HEK293T (cell line): ENCODE measurements around the gene SARS2.

ENCODE experiments used
- CTCF ChIA-PET: fragments of 350-600 bp; formaldehyde crosslinking; extraction: SDS; loops from one replicate; lab custom pipeline; 2021; ENCODE audit warnings: antibody characterized with exemption, inconsistent platforms; lab: Yijun Ruan, JAX
- POLR2A ChIA-PET: fragments of 350-600 bp; formaldehyde crosslinking; extraction: SDS; loops from one replicate; lab custom pipeline; 2020; ENCODE audit warnings: antibody characterized with exemption, inconsistent platforms; lab: Yijun Ruan, JAX
- DNase-seq: peaks from one replicate; pipeline ENCODE4 v3.0.0; 2012; ENCODE audit warnings: mixed read lengths; ENCODE audit errors: extremely low spot score
- ARNT ChIP-seq: fragments of 450-650 bp; IDR thresholded peaks from 2 replicates; pipeline ENCODE4 v1.6.1; 2017; ENCODE audit warnings: mild to moderate bottlenecking
- BHLHE40 ChIP-seq: fragments of 450-650 bp; IDR thresholded peaks from 2 replicates; pipeline ENCODE4 v1.6.1; 2016; ENCODE audit warnings: mild to moderate bottlenecking, moderate library complexity, borderline replicate concordance
- CTBP1 ChIP-seq: fragments of 450-650 bp; IDR thresholded peaks from 2 replicates; pipeline ENCODE4 v1.6.1; 2016; ENCODE audit warnings: borderline replicate concordance
- ELF4 ChIP-seq: fragments of 450-650 bp; IDR thresholded peaks from 2 replicates; pipeline ENCODE4 v1.6.1; 2017; ENCODE audit warnings: antibody characterized with exemption
- FOXA1 ChIP-seq: fragments of 450-650 bp; IDR thresholded peaks from 2 replicates; pipeline ENCODE4 v1.6.1; 2016; ENCODE audit warnings: mild to moderate bottlenecking
- FOXK2 ChIP-seq: fragments of 450-650 bp; IDR thresholded peaks from 2 replicates; pipeline ENCODE4 v1.6.1; 2016; ENCODE audit warnings: mild to moderate bottlenecking
- FOXM1 ChIP-seq: fragments of 450-650 bp; IDR thresholded peaks from 2 replicates; pipeline ENCODE4 v1.6.1; 2017; ENCODE audit warnings: mild to moderate bottlenecking, borderline replicate concordance
- HDGF ChIP-seq: fragments of 450-650 bp; IDR thresholded peaks from 2 replicates; pipeline ENCODE4 v1.6.1; 2017; ENCODE audit warnings: antibody characterized with exemption, borderline replicate concordance
- L3MBTL2 ChIP-seq: fragments of 450-650 bp; conservative IDR thresholded peaks from 2 replicates; pipeline ENCODE4 v1.6.1; 2016; ENCODE audit warnings: mild to moderate bottlenecking
- LEF1 ChIP-seq: fragments of 450-650 bp; IDR thresholded peaks from 2 replicates; pipeline ENCODE4 v1.6.1; 2017; ENCODE audit warnings: mild to moderate bottlenecking, borderline replicate concordance
- NFRKB ChIP-seq: fragments of 450-650 bp; IDR thresholded peaks from 2 replicates; pipeline ENCODE4 v1.6.1; 2016; ENCODE audit warnings: mild to moderate bottlenecking, moderate library complexity
- SP1 ChIP-seq: fragments of 450-650 bp; IDR thresholded peaks from 2 replicates; pipeline ENCODE4 v1.6.1; 2017
- SUZ12 ChIP-seq: fragments of 450-650 bp; IDR thresholded peaks from 2 replicates; pipeline ENCODE4 v1.6.1; 2016; ENCODE audit warnings: mild to moderate bottlenecking
- TARDBP ChIP-seq: fragments of 450-650 bp; IDR thresholded peaks from 2 replicates; pipeline ENCODE4 v1.6.1; 2016
- ZNF384 ChIP-seq: fragments of 450-650 bp; IDR thresholded peaks from 2 replicates; pipeline ENCODE4 v1.6.1; 2016
- TF ChIP-seq, protein P1 (sequence below): fragments of 450-650 bp; IDR thresholded peaks from 2 replicates; pipeline ENCODE4 v1.6.1; 2016

Gene SARS2

DNA sequence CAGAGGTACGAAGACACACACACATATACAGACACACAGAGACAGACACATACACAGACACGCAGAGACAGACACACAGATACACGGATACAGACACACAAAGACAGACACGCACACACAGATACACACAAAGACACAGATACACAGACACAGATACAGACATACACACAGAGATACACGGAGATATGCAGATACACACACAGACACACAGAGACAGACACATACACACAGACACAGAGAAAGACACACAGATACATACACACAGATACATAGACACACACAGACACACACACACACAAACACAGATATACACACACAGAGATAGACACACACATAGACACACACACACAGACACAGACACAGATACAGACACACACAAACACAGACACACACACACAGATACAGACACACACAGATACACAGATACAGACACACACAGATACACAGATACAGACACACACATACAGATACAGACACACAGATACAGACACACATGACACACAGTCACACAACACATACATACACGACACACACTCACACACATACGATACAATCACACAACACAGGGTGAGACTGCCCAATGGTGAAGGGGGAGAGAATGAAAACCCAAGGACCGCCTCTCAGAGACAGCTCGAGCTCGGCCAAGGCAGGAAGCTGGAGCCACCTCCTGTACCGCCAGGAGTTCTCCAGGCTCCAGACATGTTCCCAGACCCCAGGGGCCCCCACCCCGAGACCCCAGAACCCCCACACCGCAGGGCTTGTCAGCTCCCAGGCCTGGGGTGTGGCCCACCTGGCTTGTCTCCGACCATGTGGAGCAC, 9.8 kb downstream of the SARS2 start:
- CTCF ChIA-PET, result no interaction called here
- no peak for DNase-seq
- POLR2A ChIA-PET, result interaction anchor here (0.7 to 1.2 kb wide), 2 partner anchors 9 to 14 kb away, joined by 3 read pairs; partner anchors contain the start of genes MRPS12 and SARS2
- TF ChIP-seq ARNT, result no peak
- peak; percentile 83 for TF ChIP-seq TARDBP

DNA sequence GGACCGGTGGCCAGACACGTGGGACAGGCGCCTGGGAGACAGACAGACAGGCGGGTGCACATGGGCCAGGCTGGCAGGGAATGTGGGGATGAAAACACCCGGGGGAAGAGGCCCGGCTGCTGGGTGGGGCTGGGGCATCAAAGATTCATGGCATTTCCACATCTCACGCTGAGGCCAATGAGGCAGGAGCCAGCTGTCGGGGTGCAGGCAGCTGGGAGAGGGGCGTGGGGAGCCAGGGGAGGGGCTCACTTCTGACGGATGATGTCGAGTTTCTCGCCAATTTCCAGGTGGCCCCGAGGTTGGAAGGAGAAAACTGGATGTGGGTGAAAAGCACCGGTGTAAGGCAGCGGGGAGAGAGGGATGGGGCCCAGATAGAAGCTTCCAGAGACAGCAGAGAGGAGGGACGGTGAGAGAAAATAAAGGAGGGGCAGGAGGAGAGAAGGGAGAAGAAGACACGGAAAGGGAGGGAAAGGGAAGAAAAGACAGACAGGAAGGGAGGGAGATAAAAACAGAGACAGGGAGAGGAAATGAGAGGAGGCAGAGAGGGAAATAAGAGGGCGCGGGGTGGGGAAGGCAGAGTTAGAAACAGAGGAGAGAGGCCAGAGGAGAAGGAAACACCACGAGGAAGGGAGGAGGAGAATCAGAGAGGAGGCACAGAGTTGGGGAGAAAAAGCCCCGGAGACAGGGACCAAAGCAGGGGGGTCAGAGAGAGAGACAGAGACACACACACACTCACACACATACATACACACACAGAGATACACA, 10.5 kb downstream of the SARS2 start:
- TF ChIP-seq ZNF384 (no peak), LEF1 (no peak), TARDBP (no peak), CTBP1 (no peak), ARNT (no peak), SP1 (no peak), NFRKB (no peak), HDGF (no peak), BHLHE40 (no peak), FOXA1 (no peak), SUZ12 (no peak), FOXK2 (no peak), L3MBTL2 (no peak), ELF4 (no peak), FOXM1 (no peak)
- TF ChIP-seq, protein P1, sequence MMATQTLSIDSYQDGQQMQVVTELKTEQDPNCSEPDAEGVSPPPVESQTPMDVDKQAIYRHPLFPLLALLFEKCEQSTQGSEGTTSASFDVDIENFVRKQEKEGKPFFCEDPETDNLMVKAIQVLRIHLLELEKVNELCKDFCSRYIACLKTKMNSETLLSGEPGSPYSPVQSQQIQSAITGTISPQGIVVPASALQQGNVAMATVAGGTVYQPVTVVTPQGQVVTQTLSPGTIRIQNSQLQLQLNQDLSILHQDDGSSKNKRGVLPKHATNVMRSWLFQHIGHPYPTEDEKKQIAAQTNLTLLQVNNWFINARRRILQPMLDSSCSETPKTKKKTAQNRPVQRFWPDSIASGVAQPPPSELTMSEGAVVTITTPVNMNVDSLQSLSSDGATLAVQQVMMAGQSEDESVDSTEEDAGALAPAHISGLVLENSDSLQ, result no peak
- DNase-seq, result no peak
- POLR2A ChIA-PET, result interaction anchor here (1.5 kb wide), 1 partner anchor 10 kb away, joined by 6 read pairs; the partner anchor contains the start of genes MRPS12 and SARS2
- CTCF ChIA-PET, result interaction anchor here (1.5 kb wide), 1 partner anchor 10 kb away, joined by 3 read pairs; the partner anchor contains the start of genes MRPS12 and SARS2

DNA sequence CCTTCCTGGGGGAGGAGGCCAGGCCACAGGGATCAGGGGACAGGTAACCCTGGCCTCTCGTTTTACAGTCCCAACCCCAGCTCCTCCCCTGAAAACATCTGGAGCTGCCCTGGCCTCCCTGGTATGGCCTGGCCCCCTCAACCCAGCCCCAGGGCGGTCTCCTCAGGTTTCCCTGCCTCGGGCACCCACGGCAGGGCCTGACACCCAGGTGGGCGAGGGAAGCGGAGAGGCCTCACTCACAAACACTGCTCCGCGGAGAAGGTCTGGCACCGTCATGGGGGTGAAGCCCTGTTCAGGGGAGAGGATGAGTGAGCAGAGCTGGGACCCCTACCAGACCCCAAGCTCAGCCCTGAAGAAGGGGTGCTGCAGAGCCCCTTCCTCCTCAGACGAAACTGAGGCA, 12.0 kb downstream of the SARS2 start:
- POLR2A ChIA-PET, result interaction anchor here (1.5 kb wide), 1 partner anchor 12 kb away, joined by 6 read pairs; the partner anchor contains the start of genes MRPS12 and SARS2

DNA sequence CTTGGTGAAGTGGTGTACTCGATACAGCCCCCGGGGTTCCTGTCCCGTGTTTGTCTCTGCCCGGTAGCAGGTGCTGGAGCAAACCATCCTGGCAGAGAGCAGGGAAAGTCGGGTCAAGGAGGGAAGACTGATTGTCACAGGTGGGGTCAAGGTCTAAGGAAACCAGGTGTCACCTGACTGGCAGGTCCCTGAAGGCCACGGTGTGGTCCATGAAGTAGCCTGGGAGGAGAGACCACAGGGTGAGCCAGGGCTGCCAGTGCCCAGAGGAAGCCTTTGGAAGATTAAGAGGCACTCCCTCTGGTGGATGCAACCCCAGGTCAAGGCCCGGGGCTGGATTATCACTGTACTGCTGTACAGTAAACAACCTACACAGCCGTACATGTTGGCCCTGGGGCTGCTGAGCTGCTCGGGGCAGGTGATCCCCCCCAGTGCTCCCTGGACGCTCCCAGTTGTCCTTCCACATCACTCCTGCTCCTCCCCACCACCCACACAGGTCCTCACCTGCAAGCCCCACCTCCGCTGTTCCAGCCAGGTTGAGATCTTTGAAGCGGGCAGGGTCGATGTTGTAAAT, 12.6 kb downstream of the SARS2 start:
- DNase-seq, result no peak
- TF ChIP-seq ELF4 (no peak), L3MBTL2 (no peak), HDGF (no peak), ARNT (no peak), FOXA1 (no peak), NFRKB (no peak), ZNF384 (no peak), FOXK2 (no peak), CTBP1 (no peak), TARDBP (no peak), BHLHE40 (no peak), FOXM1 (no peak), SP1 (no peak)
- TF ChIP-seq, protein P1, result no peak
- POLR2A ChIA-PET, result interaction anchor here (1.5 kb wide), 1 partner anchor 12 kb away, joined by 6 read pairs; the partner anchor contains the start of genes MRPS12 and SARS2
- CTCF ChIA-PET, result interaction anchor here (1.5 kb wide), 1 partner anchor 12 kb away, joined by 3 read pairs; the partner anchor contains the start of genes MRPS12 and SARS2

More for the DNA sequence above, 12.0 kb downstream of the SARS2 start:
- TF ChIP-seq L3MBTL2, result no peak
- no peak for TF ChIP-seq SUZ12
- TF ChIP-seq LEF1, result no peak
- no peak for TF ChIP-seq CTBP1
- TF ChIP-seq, protein P1, result no peak
- TF ChIP-seq FOXK2, result no peak
- TF ChIP-seq NFRKB, result no peak
- no peak for TF ChIP-seq FOXM1
- no peak for TF ChIP-seq SP1
- no peak for DNase-seq
- CTCF ChIA-PET, result interaction anchor here (1.5 kb wide), 1 partner anchor 12 kb away, joined by 3 read pairs; the partner anchor contains the start of genes MRPS12 and SARS2

DNA sequence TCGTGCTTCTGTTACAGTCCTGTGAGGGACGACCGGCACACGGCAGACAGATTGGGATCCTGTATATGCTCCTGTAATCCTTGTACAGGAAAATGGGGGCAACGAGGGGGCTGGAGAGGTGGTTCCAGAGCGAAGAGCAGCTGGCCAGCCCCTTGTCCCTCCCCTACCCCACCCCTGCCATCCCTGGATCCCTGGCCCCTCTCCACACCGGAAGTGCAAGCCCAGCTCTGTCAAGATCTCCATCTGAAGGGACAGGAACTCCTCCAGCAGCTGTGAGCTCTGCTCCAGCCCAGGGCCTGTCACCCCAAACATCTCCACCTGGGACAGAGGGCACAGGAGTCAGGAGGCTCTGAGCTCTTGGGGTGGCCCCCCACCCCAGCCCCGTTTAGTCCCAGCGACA, 13.0 kb downstream of the SARS2 start:
- POLR2A ChIA-PET, result no interaction called here
- CTCF ChIA-PET, result no interaction called here
- no peak for TF ChIP-seq ZNF384
- TF ChIP-seq TARDBP, result no peak
- TF ChIP-seq FOXM1, result no peak
- no peak for TF ChIP-seq NFRKB
- TF ChIP-seq FOXK2, result no peak
- TF ChIP-seq CTBP1, result no peak
- TF ChIP-seq SP1, result no peak
- TF ChIP-seq LEF1, result no peak
- no peak for TF ChIP-seq ELF4
- no peak for TF ChIP-seq SUZ12
- TF ChIP-seq BHLHE40, result no peak
- no peak for TF ChIP-seq FOXA1
- no peak for TF ChIP-seq L3MBTL2
- no peak for TF ChIP-seq HDGF
- TF ChIP-seq ARNT, result no peak
- TF ChIP-seq, protein P1, result no peak
- DNase-seq, result no peak
